AG09319 (cell line): ENCODE measurements around the gene ANKRD22.
A peak's percentile ranks its signal among the peaks of the same experiment; 100 is the strongest.

Source experiments
- DNase-seq: peaks from one replicate; pipeline ENCODE4 v3.0.0-alpha.2; 2010; ENCODE audit warnings: low read depth; ENCODE audit errors: extremely low read depth
- CTCF ChIP-seq: IDR thresholded peaks from 2 replicates; pipeline ENCODE4 v1.5.1; 2011; ENCODE audit warnings: low read depth, mild to moderate bottlenecking, inconsistent platforms, low read length, moderate library complexity

The ANKRD22 gene

GRCh38 chr10:88827671-88828070, 24.0 kb downstream of the ANKRD22 start:
- no peak for DNase-seq
- TF ChIP-seq CTCF, result no peak

- no peak for TF ChIP-seq CTCF
- DNase-seq, result no peak
Measured at GRCh38 chr10:88826388-88826787, 25.3 kb downstream of the ANKRD22 start.

GRCh38 chr10:88820748-88821401, 30.8 kb downstream of the ANKRD22 start:
- peak; percentile 68 for DNase-seq
- TF ChIP-seq CTCF, result no peak

GRCh38 chr10:88819290-88819689, 32.4 kb downstream of the ANKRD22 start:
- TF ChIP-seq CTCF, result no peak
- no peak for DNase-seq

GRCh38 chr10:88813200-88813599, 38.4 kb downstream of the ANKRD22 start:
- no peak for TF ChIP-seq CTCF

GRCh38 chr10:88810196-88810961, 41.3 kb downstream of the ANKRD22 start:
- DNase-seq, result peak; percentile 43
- TF ChIP-seq CTCF, result peak; percentile 84

More at GRCh38 chr10:88813200-88813599, 38.4 kb downstream of the ANKRD22 start:
- no peak for DNase-seq

GRCh38 chr10:88809621-88810020, 42.0 kb downstream of the ANKRD22 start:
- no peak for TF ChIP-seq CTCF
- DNase-seq, result no peak
